ENCODE measurements around the gene PNPO.

The PNPO gene

DNA sequence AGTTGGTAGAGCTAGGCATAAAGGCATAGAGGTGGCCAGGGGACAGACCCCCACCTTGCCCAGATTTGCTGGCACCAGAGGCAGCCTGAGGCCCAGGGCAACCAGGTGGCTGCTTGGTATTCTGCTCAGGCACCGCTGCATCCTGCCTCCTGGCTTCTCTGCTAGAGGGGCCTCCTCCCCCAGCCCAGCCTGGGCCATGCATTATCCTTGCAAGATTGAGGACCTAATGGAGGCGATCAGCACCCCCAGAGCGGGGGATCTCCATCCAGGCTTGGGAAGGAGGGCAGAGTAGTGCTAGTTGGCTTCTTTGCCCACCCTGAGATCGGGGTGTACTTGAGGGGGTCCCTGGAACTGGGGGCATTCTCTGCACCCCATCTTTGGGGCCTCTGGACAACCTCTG, 53.4 kb downstream of the PNPO start:
- TF ChIP-seq, protein P1, sequence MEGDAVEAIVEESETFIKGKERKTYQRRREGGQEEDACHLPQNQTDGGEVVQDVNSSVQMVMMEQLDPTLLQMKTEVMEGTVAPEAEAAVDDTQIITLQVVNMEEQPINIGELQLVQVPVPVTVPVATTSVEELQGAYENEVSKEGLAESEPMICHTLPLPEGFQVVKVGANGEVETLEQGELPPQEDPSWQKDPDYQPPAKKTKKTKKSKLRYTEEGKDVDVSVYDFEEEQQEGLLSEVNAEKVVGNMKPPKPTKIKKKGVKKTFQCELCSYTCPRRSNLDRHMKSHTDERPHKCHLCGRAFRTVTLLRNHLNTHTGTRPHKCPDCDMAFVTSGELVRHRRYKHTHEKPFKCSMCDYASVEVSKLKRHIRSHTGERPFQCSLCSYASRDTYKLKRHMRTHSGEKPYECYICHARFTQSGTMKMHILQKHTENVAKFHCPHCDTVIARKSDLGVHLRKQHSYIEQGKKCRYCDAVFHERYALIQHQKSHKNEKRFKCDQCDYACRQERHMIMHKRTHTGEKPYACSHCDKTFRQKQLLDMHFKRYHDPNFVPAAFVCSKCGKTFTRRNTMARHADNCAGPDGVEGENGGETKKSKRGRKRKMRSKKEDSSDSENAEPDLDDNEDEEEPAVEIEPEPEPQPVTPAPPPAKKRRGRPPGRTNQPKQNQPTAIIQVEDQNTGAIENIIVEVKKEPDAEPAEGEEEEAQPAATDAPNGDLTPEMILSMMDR (IDR thresholded peaks at IDR 0.05; ENCODE audit: low read depth, low read length, missing control alignments): no peak
- H3K4me3 ChIP-seq (replicated peaks; ENCODE audit: low read depth, low read length): no peak overlapping the region
- no peak for DNase-seq (ENCODE audit: extremely low read depth, low read depth)

DNA sequence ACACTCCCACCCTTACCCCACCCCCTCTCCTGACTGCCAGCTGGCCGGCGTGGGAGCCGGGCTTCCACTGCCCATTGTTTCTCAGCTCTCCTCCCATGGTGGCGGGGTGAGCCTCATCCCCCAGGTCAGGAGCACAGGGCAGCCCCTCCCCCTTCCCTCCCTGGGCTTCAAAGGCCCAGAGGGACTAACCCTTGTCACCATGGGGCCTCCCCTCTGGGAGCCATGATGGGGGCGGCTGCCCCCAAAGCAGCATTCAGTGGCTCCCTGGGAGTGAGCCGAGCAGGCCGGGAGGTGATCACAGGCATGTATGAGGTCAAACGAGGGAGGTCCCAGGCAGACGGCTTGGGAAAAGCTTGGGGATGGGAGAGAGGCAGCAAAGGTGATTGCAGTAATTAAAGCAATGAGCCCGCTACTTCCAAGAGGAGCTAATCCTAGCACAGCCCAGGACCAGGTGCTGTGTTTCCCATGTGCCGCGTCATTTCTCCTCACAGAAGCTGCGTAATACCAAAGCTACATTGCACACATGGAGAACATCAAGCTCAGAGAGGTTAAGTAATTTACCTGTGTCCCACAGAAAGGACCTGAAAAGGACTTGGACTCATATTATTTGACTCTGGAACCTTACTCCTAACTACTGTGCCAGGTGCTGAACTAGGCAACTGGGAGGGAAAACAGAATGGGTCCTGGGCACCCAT, 54.0 kb downstream of the PNPO start:
- no peak overlapping the region for H3K4me3 ChIP-seq (replicated peaks; ENCODE audit: low read depth, low read length)
- no peak for DNase-seq (ENCODE audit: extremely low read depth, low read depth)
- TF ChIP-seq, protein P1 (IDR thresholded peaks at IDR 0.05; ENCODE audit: low read depth, low read length, missing control alignments): no peak

GRCh38 chr17:47996201-47996600, 54.8 kb downstream of the PNPO start:
- H3K4me3 ChIP-seq (replicated peaks; ENCODE audit: low read depth, low read length): no peak overlapping the region
- TF ChIP-seq, protein P1 (IDR thresholded peaks at IDR 0.05; ENCODE audit: low read depth, low read length, missing control alignments): no peak
- no peak for DNase-seq (ENCODE audit: extremely low read depth, low read depth)

- no peak overlapping the region for H3K4me3 ChIP-seq (replicated peaks; ENCODE audit: low read depth, low read length)
- TF ChIP-seq, protein P1 (IDR thresholded peaks at IDR 0.05; ENCODE audit: low read depth, low read length, missing control alignments): no peak
- no peak for DNase-seq (ENCODE audit: extremely low read depth, low read depth)
Observed at GRCh38 chr17:47997586-47997985, 56.2 kb downstream of the PNPO start.

DNA sequence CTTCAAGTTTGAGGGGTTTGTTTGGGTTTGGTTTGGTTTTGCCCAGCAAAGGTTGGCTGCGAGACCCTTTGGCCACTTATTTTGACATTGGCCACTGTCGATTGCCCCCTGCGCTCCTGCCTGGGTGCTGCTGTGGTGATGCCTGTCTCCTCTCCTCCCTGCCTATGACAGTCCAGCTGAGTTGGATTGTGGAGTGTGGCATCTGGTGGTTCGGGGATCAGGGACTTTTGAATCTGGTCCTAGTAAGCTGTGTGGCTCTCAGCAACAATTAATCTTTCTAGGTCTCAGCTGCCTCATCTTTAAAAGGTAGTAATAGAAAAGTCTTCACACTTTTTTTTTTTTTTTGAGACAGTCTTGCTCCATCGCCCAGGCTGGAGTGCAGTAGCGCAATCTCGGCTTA, 56.7 kb downstream of the PNPO start:
- TF ChIP-seq, protein P1 (IDR thresholded peaks at IDR 0.05; ENCODE audit: low read depth, low read length, missing control alignments): no peak
- no peak overlapping the region for H3K4me3 ChIP-seq (replicated peaks; ENCODE audit: low read depth, low read length)
- DNase-seq (ENCODE audit: extremely low read depth, low read depth): no peak
